Heart left ventricle (tissue), 13 donors: Measurements from ENCODE around the gene RAB19.

ENCODE experiments used
- POLR2A ChIP-seq, 2 donors: fragments of 450-650 bp; IDR thresholded peaks; one replicate each; pipeline ENCODE4 v1.6.1; 2017; ENCODE audit warnings: antibody characterized with exemption in 2 of 2, mild to moderate bottlenecking in 2 of 2, moderate library complexity in 2 of 2
- TF ChIP-seq, protein P1 (sequence below), 12 donors: fragments of 200-600 bp; sonication (generic) in 4 of 12; IDR thresholded peaks; one replicate each; pipeline versions ENCODE4 v1.5.0 to v1.8.0; 2018 to 2022; ENCODE audit warnings: antibody characterized with exemption in 12 of 12, mild to moderate bottlenecking in 5 of 12
- donor health status: ischemic (EF 13 %, LVEDD 7.1; RV severe dilation, severe dysfunction).
- donor health status: DM: no; HTN: yes; CAD: no.
- donor health status: DM: no; HTN: no; CAD: no.
- donor health status: ischemic (EF 25% LVEDD 6.9; RV normal size, moderate dysfunction).
- donor health status: ischemic (EF 25% LVEDD 5.7; RV mildly dilated, moderate dysfunction).
- donor health status: ischemic (EF 35%, LVEDD 5.7; RV mildly dilated, moderate dysfunction).
- donor health status: nonischemic (EF 11% LVEDD 7.7; RV severe dilation, severe dysfunction).
- donor health status: DM: yes; HTN: yes; CAD: no.
- donor health status: PGD.
- donor health status: ischemic (EF 29% LVEDD 5.4; RV normal size, mild dysfunction).
- donor health status: nonischemic (EF 23%, LVEDD 6.1; RV moderate dilation, normal function).

DNA sequence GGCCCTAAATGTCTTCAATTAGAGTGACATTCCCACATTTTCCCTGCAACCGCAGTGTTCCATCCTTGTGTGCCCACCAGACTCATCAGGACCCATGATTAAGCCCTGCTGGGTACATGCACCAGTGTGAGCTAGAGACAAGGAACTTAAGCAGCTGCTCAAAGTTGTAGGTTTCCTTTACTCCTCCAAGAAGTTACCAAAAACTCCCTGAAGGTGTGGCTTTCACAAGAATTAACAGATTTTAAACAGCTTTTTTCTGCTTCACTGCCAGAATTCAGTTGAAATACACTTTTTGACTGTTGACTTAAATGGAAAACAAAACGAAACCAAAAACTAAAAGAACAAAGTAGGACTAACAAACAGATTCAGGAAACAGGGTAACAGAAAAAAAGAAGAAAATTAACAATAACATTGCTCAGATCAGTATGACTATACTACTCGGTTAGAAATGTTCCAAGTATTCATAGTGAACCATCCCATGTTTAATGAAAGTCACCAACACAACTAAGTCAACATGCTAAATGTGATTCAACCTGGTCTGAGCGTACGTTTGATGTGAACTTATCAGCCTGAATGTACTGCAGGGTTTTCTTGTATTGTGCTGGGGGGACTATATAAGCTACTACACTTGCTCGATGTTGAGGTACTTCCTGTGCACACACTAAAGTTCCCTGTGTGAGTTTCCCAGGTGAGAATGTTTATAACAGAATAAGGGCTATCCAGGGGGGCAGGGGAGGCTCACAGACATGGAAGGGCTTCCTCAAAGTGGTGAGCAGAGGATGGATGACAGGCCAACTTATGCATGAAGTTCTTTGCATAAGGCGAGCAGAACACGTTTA lies 27.7 kb upstream of the RAB19 start:
- no peak for TF ChIP-seq POLR2A (IDR thresholded peaks at IDR 0.05)
- TF ChIP-seq, protein P1, sequence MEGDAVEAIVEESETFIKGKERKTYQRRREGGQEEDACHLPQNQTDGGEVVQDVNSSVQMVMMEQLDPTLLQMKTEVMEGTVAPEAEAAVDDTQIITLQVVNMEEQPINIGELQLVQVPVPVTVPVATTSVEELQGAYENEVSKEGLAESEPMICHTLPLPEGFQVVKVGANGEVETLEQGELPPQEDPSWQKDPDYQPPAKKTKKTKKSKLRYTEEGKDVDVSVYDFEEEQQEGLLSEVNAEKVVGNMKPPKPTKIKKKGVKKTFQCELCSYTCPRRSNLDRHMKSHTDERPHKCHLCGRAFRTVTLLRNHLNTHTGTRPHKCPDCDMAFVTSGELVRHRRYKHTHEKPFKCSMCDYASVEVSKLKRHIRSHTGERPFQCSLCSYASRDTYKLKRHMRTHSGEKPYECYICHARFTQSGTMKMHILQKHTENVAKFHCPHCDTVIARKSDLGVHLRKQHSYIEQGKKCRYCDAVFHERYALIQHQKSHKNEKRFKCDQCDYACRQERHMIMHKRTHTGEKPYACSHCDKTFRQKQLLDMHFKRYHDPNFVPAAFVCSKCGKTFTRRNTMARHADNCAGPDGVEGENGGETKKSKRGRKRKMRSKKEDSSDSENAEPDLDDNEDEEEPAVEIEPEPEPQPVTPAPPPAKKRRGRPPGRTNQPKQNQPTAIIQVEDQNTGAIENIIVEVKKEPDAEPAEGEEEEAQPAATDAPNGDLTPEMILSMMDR (IDR thresholded peaks at IDR 0.05), result no peak
